ENCODE measurements around the gene TMEM259.

Gene TMEM259

DNA sequence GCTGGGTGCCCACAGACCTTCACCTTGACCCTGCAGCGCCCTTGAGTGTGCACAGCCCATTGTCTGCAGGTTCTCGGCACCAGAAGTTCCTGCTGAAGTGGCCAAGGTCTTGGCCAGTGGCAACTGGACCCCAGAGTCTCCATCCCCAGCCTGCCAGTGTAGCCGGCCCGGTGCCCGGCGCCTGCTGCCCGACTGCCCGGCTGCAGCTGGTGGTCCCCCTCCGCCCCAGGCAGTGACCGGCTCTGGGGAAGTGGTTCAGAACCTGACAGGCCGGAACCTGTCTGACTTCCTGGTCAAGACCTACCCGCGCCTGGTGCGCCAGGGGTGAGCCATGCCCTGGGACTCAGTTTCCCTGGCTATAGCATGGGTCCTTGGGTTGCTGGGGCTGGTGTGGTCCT lies 34.1 kb upstream of the TMEM259 start:
- DNase-seq (ENCODE audit: low read depth) = no peak

DNA sequence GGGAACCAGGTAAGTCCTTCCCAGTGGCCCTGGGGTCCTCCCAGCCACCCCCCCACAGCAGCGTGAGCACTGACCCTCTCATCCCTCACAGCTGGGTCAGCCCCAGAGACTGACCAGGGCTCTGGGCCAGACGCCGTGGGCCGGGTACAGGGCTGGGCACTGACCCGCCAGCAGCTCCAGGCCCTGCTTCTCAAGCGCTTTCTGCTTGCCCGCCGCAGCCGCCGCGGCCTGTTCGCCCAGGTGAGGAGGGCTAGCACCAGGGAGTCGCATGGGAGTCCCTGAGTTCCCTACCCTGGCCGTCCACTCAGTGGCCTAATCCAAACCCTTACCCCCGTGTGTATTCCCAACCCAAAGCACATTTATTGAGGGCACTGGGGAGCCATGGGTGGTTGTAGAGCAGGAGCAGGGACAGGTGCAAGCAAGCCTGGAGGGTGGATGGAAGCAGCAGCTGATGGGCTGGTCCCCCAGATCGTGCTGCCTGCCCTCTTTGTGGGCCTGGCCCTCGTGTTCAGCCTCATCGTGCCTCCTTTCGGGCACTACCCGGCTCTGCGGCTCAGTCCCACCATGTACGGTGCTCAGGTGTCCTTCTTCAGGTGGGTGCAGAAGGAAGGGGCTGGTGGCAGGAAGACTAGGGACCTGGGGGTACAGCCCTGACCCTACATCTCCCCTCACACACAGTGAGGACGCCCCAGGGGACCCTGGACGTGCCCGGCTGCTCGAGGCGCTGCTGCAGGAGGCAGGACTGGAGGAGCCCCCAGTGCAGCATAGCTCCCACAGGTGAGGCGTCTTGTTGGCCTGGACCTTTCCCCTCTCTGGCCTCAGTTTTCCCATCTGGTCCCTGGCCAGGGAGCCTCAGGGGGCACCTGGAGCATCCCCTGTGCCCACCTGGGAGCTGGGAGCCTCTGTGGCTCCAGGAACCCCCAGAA lies 33.4 kb upstream of the TMEM259 start:
- no peak for DNase-seq (ENCODE audit: low read depth)

DNA sequence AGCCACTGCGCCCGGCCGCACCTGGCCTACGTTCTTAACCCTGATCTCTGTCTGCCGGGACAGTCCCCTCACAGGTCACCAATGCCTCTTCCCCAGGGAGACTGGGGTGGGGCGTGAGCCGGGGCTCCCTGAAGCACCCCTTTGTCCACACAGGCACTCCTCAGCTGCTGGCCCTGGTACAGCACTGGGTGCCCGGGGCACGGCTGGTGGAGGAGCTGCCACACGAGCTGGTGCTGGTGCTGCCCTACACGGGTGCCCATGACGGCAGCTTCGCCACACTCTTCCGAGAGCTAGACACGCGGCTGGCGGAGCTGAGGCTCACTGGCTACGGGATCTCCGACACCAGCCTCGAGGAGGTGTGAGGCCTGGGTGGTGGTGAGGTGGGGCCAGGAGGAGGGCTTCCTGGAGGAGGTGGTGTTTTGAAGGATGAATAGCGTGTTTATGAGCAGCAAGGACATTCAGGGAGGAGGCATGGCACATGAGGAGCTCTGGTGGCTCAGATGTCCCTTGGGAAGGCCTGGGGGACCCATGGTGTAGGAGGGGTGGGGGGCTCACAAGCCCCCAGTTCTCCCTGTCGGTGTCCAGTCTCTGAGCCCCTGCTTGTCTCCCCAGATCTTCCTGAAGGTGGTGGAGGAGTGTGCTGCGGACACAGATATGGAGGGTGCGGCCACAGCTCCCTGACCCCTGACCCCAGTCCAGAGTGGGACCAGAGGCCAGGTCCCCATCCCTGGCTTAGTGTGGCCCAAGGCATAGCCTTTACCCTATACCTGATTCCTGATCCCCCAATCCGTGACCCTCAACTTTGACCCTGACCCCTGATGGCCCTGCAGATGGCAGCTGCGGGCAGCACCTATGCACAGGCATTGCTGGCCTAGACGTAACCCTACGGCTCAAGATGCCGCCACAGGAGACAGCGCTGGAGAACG lies 32.5 kb upstream of the TMEM259 start:
- DNase-seq (ENCODE audit: low read depth) = no peak

GRCh38 chr19:1052349-1052975 lies 31.5 kb upstream of the TMEM259 start:
- DNase-seq (ENCODE audit: low read depth) = no peak

- no peak for DNase-seq (ENCODE audit: low read depth)
These were observed 30.9 kb upstream of the TMEM259 start for GRCh38 chr19:1051791-1052190.

DNA sequence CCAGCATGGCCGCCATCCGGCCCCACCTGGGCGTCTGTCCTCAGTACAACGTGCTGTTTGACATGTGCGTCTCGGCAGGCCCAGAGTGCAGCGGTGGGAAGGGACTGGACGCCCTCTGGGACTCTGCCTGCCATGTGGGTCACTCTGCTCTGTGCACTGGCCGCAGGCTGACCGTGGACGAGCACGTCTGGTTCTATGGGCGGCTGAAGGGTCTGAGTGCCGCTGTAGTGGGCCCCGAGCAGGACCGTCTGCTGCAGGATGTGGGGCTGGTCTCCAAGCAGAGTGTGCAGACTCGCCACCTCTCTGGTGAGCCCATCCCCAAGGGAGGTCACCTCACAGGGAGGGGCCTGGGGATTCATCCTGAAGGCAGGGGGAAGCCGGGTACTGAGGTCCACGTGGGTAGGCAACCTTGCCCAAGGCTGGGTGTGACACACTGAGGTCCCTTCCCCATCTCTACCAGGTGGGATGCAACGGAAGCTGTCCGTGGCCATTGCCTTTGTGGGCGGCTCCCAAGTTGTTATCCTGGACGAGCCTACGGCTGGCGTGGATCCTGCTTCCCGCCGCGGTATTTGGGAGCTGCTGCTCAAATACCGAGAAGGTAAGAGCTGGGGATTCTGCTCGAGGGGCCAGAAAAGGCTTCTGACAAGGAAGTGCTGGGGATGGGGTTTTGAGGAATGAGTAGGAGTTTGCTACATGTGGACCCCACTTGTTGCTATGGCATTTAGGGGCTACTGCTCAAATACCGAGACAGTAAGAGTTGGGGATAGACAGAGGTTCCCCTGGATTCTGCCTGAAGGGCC lies 30.3 kb upstream of the TMEM259 start:
- DNase-seq (ENCODE audit: low read depth) = no peak

DNA sequence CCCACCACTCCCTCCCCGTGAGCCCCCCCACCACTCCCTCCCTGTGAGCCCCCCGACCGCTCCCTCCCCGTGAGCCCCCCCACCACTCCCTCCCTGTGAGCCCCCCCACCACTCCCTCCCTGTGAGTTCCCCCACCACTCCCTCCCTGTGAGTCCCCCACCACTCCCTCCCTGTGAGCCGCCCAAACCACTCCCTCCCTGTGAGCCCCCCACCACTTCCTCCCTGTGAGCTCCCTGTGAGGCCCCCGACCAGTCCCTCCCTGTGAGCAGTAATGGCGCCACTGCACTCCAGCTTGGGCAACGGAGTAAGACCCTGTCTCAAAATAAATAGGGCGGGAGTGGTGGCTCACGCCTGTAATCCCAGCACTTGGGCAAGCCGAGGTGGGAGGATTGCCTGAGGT lies 28.9 kb upstream of the TMEM259 start:
- DNase-seq (ENCODE audit: low read depth) = no peak

DNA sequence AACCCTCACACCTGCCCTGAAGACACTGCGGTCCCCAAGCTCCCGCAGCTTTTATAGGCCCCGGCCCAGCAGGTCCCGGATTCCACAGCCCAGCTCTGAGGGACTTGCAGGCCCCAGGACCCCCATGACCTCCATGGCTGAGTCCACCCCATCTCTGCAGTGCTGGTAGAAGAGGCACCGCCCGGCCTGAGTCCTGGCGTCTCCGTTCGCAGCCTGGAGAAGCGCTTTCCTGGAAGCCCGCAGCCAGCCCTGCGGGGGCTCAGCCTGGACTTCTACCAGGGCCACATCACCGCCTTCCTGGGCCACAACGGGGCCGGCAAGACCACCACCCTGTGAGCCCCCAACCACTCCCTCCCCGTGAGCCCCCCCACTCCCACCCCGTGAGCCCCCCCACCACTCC lies 28.2 kb upstream of the TMEM259 start:
- no peak for DNase-seq (ENCODE audit: low read depth)

DNA sequence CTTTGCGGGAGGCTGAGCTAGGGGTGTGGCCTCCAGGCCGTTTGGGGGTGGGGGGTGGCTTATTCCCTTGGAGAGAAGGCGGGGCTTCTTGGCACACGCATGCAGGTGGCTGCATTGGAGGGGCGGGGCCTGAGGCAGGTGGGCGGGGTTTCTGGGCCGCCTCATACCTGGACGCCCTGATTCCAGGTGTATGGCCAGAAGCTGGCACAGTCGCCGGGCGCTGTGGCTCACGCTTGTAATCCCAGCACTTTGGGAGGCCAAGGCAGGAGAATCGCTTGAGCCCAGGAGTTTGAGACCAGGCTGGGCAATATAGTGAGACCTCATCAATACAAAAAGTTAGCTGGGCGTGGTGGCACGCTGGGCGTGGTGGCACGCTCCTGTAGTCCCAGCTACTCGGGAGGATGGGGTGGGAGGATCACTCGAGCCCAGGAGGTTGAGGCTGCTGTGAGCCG lies 26.8 kb upstream of the TMEM259 start:
- no peak for DNase-seq (ENCODE audit: low read depth)

- DNase-seq (ENCODE audit: low read depth) = no peak
These were observed 26.1 kb upstream of the TMEM259 start for GRCh38 chr19:1046836-1047695.

DNA sequence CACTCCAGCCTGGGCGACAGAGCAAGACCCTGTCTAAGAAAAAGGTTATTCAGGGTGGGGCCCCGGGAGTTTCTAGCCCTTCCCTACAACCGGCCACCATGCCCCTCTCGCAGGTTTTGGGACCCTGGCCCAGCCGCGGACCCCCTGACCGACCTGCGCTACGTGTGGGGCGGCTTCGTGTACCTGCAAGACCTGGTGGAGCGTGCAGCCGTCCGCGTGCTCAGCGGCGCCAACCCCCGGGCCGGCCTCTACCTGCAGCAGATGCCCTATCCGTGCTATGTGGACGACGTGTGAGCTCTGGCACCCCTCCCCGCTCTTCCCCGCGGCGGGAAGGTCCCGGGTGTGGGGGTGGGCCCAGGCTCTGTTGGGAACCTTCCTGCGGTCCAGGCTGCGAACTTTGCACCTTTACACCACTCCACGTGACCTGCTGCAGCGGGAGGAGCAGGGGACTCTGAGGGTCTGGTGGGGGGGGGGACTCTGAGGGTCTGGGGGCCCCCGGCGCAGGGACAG lies 25.2 kb upstream of the TMEM259 start:
- DNase-seq (ENCODE audit: low read depth) = no peak

GRCh38 chr19:1045247-1045603 lies 24.3 kb upstream of the TMEM259 start:
- no peak for DNase-seq (ENCODE audit: low read depth)

GRCh38 chr19:1042689-1043511 lies 22.0 kb upstream of the TMEM259 start:
- DNase-seq (ENCODE audit: low read depth) = no peak

DNA sequence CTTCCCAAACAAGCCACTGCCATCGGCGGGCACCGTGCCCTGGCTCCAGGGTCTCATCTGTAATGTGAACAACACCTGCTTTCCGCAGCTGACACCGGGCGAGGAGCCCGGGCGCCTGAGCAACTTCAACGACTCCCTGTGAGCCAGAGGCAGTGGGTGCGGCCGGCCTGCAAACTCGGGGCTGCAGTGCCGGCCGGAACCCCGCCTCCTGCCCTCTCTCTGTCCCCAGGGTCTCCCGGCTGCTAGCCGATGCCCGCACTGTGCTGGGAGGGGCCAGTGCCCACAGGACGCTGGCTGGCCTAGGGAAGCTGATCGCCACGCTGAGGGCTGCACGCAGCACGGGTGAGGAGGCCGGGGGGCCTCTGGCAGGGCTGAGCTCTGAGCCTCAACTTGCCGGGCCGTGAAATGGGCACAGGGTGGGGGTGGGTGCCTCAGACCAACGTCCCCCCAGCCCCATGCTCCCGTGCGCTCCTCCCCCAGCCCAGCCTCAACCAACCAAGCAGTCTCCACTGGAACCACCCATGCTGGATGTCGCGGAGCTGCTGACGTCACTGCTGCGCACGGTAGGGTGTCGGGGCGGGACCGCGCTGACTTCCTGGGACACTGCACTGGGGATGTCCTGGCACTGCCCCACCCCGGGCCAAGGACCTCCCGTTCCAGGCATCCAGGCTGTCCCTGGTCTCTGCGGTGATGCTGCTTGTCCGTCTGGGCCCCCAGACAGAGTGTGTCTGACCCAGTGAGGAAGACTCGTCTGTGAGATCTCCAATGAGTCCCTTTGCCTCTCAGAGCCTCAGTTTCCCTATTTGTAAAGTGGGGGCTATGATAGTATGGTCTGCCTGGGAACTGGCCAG lies 21.1 kb upstream of the TMEM259 start:
- DNase-seq (ENCODE audit: low read depth) = no peak

DNA sequence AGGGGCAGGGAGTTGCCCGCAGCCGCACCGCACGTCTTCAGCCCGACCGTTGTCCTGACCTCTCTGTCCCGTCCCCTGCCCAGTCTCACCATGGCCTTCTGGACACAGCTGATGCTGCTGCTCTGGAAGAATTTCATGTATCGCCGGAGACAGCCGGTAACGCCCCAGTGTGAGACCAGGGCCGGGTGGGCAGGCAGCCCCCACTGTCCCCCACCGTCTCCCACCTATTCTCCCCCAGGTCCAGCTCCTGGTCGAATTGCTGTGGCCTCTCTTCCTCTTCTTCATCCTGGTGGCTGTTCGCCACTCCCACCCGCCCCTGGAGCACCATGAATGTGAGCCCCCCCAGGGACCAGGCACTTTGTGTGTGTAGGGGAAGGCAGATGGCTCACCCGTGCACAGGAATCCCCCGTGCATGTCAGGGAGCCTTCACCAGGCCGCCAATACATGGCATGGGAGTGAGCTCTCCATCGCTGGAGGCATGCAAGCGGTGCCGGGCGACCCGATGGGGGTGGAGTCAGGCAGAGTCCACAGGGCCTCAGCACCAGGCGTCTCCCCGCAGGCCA lies 20.4 kb upstream of the TMEM259 start:
- no peak for DNase-seq (ENCODE audit: low read depth)

- DNase-seq (ENCODE audit: low read depth) = peak; percentile 87
These were observed 19.8 kb upstream of the TMEM259 start for GRCh38 chr19:1040476-1041271.
